Activated CD4-positive, alpha-beta T cell treated with anti-CD3 and anti-CD28 coated beads, Interleukin-2, amount 10 ng/mL, durations not matched to agents 24 days and 14 days (primary cell): Measurements from ENCODE around the gene AP1S1. TPM values are rescaled to one million over a fixed set of nuclear protein-coding genes. Genes with fewer than 3 reads are reported as not detected.

Experiments used
- total RNA-seq: library from RNA; stranded (reverse); gene quantifications from 2 replicates; pipeline ENCODE4 v1.2.3, GENCODE V29; 2022

Gene AP1S1
- total RNA-seq, 1 donor from 2014 or later = 49.2 TPM

Other genes starting within 250 kb of the AP1S1 start
- gene MUC3A, start 204.9 kb upstream of the AP1S1 start, total RNA-seq = not detected in 2 replicates
- 0.76 and 1.5 TPM in 2 replicates for gene MUC12, start 184.9 kb upstream of the AP1S1 start, total RNA-seq
- not detected in 2 replicates for gene MUC17, start 134.4 kb upstream of the AP1S1 start, total RNA-seq
- gene TRIM56, start 69.0 kb upstream of the AP1S1 start, total RNA-seq = 41.1 and 44.5 TPM in 2 replicates
- 0.33 and 0.45 TPM in 2 replicates for gene SERPINE1, start 27.4 kb upstream of the AP1S1 start, total RNA-seq
- gene VGF, start 11.1 kb downstream of the AP1S1 start, total RNA-seq = 0.23 and 0.28 TPM in 2 replicates
- not detected in 2 replicates for gene NAT16, start 25.8 kb downstream of the AP1S1 start, total RNA-seq
- not detected in 2 replicates for gene MOGAT3, start 46.6 kb downstream of the AP1S1 start, total RNA-seq
- 85.2 and 93.6 TPM in 2 replicates for gene PLOD3, start 63.1 kb downstream of the AP1S1 start, total RNA-seq
- gene ZNHIT1, start 63.7 kb downstream of the AP1S1 start, total RNA-seq = 53.8 and 54.2 TPM in 2 replicates
- 19.6 and 20.7 TPM in 2 replicates for gene CLDN15, start 83.3 kb downstream of the AP1S1 start, total RNA-seq
- gene FIS1, start 90.6 kb downstream of the AP1S1 start, total RNA-seq = 127 and 136 TPM in 2 replicates
- gene IFT22, start 167.3 kb downstream of the AP1S1 start, total RNA-seq = 5.9 and 6.6 TPM in 2 replicates
- not detected in 2 replicates for gene COL26A1, start 208.4 kb downstream of the AP1S1 start, total RNA-seq